Osteoblast (primary cell): Measurements from ENCODE around the gene SLC26A1. TPM values are rescaled to one million over a fixed set of nuclear protein-coding genes. Genes with fewer than 3 reads are reported as not detected.

Source experiments
- DNase-seq: peaks from one replicate; pipeline ENCODE4 v3.0.0; 2011; ENCODE audit warnings: low spot score, mixed read lengths; ENCODE audit not compliant: insufficient read length; ENCODE audit errors: missing footprints
- H2AFZ ChIP-seq: 2 replicates; pipeline ENCODE4 v1.6.0; 2011; ENCODE audit warnings: mild to moderate bottlenecking, low read length
- H3K27ac ChIP-seq: 2 replicates; pipeline ENCODE4 v1.5.1; 2011; ENCODE audit warnings: mild to moderate bottlenecking, low read depth, low read length, moderate library complexity
- H3K27me3 ChIP-seq: 2 replicates; pipeline ENCODE4 v1.6.0; 2012; ENCODE audit warnings: mild to moderate bottlenecking, control low read depth, inconsistent platforms, low read length, moderate library complexity; ENCODE audit not compliant: insufficient read depth
- H3K36me3 ChIP-seq: 2 replicates; pipeline ENCODE4 v1.5.1; 2011; ENCODE audit warnings: mild to moderate bottlenecking, low read length, control low read depth, moderate library complexity; ENCODE audit not compliant: insufficient read depth
- H3K4me1 ChIP-seq: 2 replicates; pipeline ENCODE4 v1.5.1; 2011; ENCODE audit warnings: mild to moderate bottlenecking, low read length, control low read depth, moderate library complexity; ENCODE audit not compliant: insufficient read depth
- H3K4me2 ChIP-seq: 2 replicates; pipeline ENCODE4 v1.6.0; 2011; ENCODE audit warnings: mild to moderate bottlenecking, low read length; ENCODE audit not compliant: insufficient read depth
- H3K4me3 ChIP-seq: fragments of 200-600 bp; sonication (generic); 3 replicates; pipeline ENCODE4 v1.5.1; 2012; ENCODE audit warnings: mild to moderate bottlenecking, low read length, inconsistent platforms; ENCODE audit not compliant: insufficient read depth
- H3K79me2 ChIP-seq: 2 replicates; pipeline ENCODE4 v1.6.0; 2012; ENCODE audit warnings: mild to moderate bottlenecking, low read length, control low read depth, inconsistent platforms; ENCODE audit not compliant: insufficient read depth
- H3K9me3 ChIP-seq: 2 replicates; pipeline ENCODE4 v1.5.1; 2011; ENCODE audit warnings: low read depth, low read length, control low read depth
- H4K20me1 ChIP-seq: 2 replicates; pipeline ENCODE4 v1.6.0; 2012; ENCODE audit warnings: mild to moderate bottlenecking, low read length, control low read depth; ENCODE audit not compliant: insufficient read depth
- total RNA-seq: library from RNA; depleted of rRNA; stranded (reverse); fragments of >200 nt; gene quantifications from 2 replicates; pipeline ENCODE4 v1.2.3, GENCODE V29; 2012
- TF ChIP-seq, protein P1 (sequence below): IDR thresholded peaks from 2 replicates; pipeline ENCODE4 v1.5.1; 2011; ENCODE audit warnings: mild to moderate bottlenecking, low read depth, low read length, moderate library complexity; ENCODE audit errors: extremely low read depth

SLC26A1 gene
- total RNA-seq, 1 donor: 0.36 TPM

DNA sequence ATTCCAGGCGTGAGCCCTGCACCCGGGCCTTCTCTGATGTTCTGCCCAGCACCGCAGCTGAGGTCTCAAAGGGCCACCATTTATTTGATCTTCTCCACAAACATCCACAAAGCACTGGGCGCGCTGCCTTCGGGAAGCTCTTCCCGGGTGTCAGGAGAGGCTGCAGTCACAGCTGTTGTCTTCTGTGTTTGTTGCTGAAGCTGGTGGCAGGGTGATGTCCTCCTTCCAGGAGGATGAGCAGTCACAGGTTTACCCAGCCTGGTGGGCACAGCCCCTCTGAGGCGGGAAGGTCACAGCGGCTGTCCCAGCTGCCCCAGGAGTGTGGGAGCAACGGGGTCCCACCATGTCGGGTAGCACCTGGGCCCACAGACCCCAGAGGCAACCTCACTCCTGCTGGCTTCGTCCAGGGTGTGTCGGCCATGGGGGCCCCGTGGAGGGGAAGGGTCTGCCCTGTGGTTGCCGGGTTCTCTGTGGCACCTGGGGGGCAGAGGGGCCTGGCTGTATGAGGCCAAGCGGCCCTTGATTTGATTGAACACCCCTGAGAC is 45.8 kb upstream of the SLC26A1 start:
- no peaks in the 10 kb centered on the region for H3K27me3 ChIP-seq
- peaks cover 39% of the 10 kb centered on the region for H3K4me1 ChIP-seq
- H3K36me3 ChIP-seq: no peaks in the 10 kb centered on the region
- H3K4me2 ChIP-seq: no peak overlapping the region
- TF ChIP-seq, protein P1, sequence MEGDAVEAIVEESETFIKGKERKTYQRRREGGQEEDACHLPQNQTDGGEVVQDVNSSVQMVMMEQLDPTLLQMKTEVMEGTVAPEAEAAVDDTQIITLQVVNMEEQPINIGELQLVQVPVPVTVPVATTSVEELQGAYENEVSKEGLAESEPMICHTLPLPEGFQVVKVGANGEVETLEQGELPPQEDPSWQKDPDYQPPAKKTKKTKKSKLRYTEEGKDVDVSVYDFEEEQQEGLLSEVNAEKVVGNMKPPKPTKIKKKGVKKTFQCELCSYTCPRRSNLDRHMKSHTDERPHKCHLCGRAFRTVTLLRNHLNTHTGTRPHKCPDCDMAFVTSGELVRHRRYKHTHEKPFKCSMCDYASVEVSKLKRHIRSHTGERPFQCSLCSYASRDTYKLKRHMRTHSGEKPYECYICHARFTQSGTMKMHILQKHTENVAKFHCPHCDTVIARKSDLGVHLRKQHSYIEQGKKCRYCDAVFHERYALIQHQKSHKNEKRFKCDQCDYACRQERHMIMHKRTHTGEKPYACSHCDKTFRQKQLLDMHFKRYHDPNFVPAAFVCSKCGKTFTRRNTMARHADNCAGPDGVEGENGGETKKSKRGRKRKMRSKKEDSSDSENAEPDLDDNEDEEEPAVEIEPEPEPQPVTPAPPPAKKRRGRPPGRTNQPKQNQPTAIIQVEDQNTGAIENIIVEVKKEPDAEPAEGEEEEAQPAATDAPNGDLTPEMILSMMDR: no peak
- H3K79me2 ChIP-seq: no peaks in the 10 kb centered on the region
- peak; percentile 73 for DNase-seq
- H2AFZ ChIP-seq: no peak overlapping the region
- H3K4me3 ChIP-seq: no peak overlapping the region
- H3K27ac ChIP-seq: no peak overlapping the region
- H3K9me3 ChIP-seq: no peaks in the 10 kb centered on the region
- H4K20me1 ChIP-seq: no peaks in the 10 kb centered on the region

DNA sequence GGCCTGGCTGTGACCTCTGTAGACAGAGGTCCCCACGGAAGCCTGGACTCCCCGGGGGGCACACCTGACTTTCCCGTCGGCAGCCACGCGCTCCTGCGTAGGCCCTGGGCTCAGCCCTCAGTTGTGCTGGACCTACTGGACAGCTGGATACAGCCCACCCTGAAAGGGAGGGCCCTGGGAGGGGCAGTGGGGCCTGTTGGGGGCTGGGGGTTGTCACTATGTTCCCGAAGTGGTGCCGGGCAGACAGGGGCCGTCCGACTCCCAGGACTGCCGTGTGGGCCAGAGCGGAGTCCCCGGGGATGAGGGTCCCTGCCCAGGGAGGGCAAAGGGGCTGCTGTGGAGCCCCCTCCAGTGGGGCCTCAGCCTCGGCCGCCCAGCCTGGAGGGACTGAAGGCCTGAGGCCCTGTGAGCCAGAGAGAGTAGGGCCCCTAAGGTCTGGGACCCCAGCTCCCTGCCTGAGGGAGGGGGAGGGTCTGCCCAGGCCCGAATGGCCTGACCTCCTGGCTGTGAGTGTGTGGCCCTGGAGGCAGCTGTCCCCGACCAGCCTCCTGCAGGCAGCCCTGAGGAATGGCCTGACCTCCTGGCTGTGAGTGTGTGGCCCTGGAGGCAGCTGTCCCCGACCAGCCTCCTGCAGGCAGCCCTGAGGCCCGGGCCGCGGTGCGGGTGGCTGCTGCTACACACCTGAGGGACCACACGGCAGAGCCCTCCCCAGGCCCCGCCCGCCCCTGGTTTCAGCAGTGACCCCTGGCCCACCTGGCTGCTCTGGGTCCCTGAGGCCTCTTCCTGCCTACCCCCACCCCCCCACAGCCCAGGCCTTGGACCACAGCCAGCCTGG is 44.0 kb upstream of the SLC26A1 start:
- DNase-seq: no peak
- Histone ChIP-seq H2AFZ (no peak overlapping the region), H3K9me3 (no peaks in the 10 kb centered on the region), H3K4me3 (no peak overlapping the region), H3K4me1 (peaks cover 33% of the 10 kb centered on the region), H3K79me2 (no peaks in the 10 kb centered on the region), H3K27ac (no peak overlapping the region), H4K20me1 (no peaks in the 10 kb centered on the region), H3K36me3 (no peaks in the 10 kb centered on the region), H3K27me3 (no peaks in the 10 kb centered on the region), H3K4me2 (no peak overlapping the region)
- TF ChIP-seq, protein P1: no peak

DNA sequence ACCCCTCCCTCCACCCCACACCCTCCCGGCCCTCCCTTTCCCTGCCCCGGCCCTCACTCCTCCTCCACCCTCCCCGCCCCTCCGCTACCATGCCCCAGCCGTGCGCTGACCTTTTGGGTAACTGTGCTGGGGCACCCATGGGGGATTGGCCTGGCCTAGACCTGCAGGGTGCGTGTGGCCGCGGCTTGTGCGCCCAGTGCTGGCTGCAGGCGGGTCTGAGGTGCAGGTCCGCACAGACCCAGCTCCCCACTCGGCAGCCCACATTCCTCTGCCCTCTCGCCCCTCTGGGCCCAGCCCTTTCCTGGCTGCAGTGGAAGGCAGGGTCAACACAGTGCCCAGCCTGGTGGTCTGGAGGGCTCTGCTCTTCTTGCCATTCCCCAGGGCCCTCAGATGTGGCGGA is 42.9 kb upstream of the SLC26A1 start:
- Histone ChIP-seq H3K79me2 (no peaks in the 10 kb centered on the region), H2AFZ (no peak overlapping the region), H3K4me3 (no peak overlapping the region), H3K4me2 (no peak overlapping the region), H3K27me3 (no peaks in the 10 kb centered on the region), H4K20me1 (no peaks in the 10 kb centered on the region), H3K36me3 (no peaks in the 10 kb centered on the region), H3K27ac (no peak overlapping the region), H3K9me3 (no peaks in the 10 kb centered on the region), H3K4me1 (peaks cover 22% of the 10 kb centered on the region)
- DNase-seq: no peak
- TF ChIP-seq, protein P1: no peak

DNA sequence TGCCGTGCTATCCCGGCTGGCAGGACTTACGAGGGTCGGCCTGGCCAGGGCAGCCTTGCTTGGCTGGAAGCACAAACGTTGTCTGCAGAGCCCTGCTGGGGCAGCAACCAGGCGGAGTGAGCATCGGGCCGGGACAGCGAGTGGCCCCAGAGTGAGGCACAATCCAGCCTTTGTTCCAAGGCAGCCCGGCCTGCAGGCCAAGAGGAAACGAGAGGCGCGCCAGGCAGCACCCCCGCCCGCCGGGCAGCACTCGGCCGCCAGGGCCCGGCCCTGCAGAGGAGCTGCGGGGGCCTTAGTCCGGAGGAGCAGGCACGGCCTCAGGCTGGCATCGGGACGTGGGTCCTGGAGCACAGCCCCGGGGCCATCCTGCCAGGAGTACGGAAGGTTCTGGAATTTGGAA is 42.3 kb upstream of the SLC26A1 start:
- TF ChIP-seq, protein P1: no peak
- no peaks in the 10 kb centered on the region for H3K27me3 ChIP-seq
- no peak overlapping the region for H2AFZ ChIP-seq
- H3K9me3 ChIP-seq: no peaks in the 10 kb centered on the region
- H3K27ac ChIP-seq: no peak overlapping the region
- H3K4me1 ChIP-seq: peaks cover 21% of the 10 kb centered on the region
- H3K36me3 ChIP-seq: no peaks in the 10 kb centered on the region
- DNase-seq: no peak
- no peaks in the 10 kb centered on the region for H4K20me1 ChIP-seq
- H3K79me2 ChIP-seq: no peaks in the 10 kb centered on the region
- no peak overlapping the region for H3K4me2 ChIP-seq
- H3K4me3 ChIP-seq: no peak overlapping the region
